Stimulated activated CD8-positive, alpha-beta memory T cell treated with anti-CD3 and anti-CD28 coated beads, Interleukin-7, amount 100 ng/mL, for 4 hours (primary cell): ENCODE data around the gene NR2C2.
"Not testable (repeated sequence)": the region's sequence is repeated elsewhere in the genome, so short reads cannot be mapped to it uniquely, and the experiment has no call there.

Source experiments
- DNase-seq, 2 donors: peaks; one replicate each; pipeline ENCODE4 v3.0.0-alpha.2; 2020; ENCODE audit warnings: low read depth in 2 of 2

The NR2C2 gene

DNA sequence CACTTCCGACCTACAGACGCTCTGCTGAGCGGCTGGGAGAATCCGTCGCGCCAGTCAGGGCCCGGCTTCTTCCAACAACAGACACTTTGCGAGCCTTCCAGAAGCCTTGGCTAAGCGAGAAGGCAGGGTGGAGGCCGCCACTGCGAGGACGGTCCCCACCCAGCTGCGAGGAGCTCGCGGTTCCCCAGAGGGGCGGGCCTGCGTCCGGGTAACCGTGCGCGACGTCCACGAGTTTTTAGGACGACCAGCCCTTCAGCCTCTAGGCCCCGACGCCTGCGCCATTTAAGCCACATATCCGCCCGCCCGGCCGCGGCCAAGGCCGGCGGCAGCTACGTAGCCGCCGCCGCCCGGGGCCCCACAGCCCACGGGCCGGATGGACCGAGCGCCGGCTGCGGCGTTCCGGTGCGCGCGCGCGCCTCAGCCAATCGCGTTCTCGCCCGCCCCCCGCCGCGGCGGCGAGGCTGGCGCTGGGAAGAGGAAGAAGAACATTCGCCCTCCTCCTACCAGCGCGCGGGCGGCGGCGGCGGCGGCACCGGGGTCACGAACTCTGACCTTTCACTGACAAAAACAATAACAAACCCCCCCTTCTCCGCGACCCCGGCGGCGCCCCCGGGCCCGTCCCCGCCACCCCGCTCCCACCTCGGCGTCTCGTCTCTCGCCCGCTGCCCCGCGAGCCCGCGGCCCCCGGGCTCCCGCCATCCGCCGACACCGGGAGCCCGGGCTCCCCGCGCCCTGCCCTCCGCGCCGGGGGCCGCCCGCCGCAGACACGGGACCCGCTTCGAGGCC, at the start of gene NR2C2:
Gene NR2C2 (plus strand): TSS at position 484 of the 786 bp plus-strand sequence. CDS start 56,332 bp downstream, outside the sequence.
- DNase-seq: peak; percentile 65 to 85

DNA sequence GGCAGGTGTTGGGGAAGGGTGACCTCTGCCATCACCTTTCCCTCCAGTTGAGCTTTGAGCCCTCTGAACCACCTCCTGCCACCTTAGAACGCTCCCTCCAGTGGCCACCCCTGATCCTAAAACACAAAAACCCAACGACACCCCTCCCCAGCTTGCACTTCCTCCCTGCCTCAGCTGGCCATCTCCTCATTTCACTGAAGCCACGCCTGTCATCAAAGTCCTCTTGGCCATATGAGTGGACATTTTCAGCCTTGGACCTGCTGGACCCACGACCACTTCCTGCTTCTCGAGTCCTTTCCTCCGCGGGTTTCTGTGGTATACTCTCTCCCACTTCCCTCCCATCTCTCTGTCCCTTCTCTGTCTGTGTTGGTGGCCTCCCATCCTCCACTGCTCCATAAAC, 48.5 kb upstream of the NR2C2 start:
- DNase-seq: no peak

DNA sequence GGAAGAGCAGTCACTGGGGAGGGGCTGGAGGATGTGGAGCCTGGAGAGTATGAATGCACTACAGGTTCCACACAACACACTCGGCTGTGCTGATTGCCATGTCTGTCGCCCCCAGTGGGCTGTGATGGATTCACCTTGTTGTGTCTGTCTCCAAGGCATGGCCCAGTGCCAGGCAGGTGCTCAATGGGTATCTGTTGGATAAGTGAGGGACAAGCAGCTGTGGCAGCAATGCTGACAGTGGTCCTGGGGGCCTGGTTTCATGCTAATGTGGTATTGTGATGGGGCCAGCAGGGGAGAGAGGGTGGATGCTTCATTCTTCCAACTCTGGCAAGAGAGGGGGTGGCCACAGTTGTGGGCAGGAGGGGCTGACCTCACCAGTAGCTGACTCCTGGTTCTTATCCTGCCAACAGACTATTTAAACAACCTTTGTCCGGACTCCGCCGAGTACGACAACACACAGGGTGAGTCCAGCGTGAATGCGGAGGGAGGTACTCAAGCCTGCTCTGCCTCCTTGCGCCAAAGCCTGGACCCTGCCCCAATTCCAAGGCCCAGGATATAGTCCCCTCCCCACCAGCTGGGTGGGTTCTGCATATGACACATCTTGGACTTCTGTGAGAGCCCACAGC, 47.3 kb upstream of the NR2C2 start:
- DNase-seq: no peak

DNA sequence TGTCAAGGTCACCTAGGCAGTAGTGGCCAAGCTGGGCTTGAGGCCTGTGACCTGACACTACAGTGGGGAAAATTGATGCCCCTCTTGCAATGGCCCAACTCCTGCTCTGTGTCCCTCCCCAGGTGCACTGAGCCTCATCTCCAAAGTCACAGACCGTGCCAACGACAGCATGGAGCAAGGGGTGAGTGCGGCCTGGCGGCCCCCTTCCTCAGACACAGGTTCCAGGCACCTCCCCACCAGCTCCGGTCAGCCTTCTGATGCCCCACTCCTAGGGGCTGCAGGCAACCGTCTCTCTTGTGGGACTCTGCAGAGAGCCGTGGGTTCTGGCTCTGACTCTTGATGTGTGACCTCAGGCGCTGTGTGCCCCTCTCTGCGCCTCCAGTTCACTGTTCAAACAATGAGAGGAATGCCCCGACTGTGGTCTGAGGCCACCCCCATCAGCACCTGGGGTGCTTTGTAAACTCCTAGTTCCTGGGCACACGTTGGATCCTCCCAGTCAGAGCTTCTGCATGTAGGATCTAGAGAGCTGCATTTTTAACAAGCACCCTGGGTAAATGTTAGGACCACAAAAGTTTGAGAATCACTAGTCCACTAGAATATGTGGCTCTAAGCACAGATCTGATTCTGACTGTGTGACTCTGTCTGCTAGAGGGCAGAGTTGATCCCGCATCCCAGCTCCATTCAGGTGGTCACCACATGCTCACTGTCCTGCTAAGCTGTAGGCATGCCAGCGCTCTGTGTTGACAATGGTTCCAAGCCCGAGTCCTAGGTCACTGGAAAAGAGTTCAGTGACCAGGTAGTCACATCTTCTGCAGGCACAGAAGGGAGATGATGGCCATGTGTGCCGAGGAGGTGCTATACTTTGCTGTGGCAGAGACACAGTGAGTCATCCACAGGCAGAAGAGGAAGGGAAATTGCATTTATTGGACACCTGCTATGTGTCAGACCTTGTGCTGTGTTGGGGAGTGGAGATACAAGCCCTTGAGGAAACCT, 46.2 kb upstream of the NR2C2 start:
- DNase-seq: no peak

DNA sequence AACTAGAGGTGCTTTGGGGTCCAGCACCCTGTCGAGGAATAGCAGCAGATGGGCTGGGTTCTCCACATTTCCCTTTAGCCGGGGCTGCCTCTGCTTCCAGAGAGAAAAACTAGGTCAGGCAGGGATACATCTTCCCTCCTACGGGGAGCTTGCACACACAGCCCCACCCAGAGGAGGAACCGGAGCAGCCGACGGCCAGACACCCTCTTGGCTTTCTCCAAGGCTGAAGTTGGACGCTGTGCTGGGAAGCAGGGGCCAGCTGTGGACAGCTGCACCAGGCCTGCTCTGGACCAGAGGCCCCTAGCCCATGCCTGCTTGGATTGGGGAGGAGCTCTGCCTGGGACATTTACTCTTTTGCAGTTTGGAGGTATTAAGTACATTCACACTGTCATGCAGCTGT, 44.7 kb upstream of the NR2C2 start:
- DNase-seq: no peak

DNA sequence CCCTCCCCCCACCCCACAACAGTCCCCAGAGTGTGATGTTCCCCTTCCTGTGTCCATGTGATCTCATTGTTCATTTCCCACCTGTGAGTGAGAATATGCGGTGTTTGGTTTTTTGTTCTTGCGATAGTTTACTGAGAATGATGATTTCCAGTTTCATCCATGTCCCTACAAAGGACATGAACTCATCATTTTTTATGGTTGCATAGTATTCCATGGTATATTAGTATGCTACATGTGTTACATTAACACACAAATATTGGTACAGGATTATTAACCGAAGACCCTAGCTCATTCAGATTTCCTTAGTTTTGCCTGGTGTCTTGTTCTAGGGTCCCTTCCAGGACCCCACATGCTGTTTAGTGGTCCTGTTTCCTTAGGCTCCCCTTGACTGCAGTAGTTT, 43.9 kb upstream of the NR2C2 start:
- not testable (repeated sequence) for DNase-seq

DNA sequence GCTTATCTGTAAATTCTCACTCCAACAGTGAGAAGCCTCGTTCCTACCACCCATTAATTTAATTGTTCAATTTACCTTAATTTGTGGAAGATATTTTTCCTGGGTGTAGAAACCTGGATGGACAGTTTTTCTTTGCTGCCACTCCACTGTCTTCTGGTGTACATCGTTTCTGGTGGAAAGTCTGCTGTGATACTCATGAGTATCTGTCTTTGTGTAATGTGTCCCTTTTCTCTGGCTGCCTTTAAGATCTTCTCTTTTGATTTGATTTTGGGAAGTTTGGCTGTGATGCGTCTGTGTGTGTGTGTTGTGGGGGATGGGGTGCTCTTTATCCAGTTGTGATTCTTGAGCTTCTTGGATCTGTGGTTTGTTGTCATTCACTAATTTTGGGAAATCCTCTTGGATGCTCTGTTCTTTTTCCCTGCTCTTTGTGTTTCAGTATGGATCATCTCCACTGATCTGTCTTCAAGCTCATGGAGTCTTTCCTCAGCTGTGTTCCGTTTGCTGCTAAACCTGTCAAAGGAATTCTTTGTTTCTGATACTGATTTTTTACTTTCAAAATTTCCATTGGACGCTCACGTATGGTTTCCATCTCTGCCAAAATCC, 42.2 kb upstream of the NR2C2 start:
- no peak for DNase-seq

DNA sequence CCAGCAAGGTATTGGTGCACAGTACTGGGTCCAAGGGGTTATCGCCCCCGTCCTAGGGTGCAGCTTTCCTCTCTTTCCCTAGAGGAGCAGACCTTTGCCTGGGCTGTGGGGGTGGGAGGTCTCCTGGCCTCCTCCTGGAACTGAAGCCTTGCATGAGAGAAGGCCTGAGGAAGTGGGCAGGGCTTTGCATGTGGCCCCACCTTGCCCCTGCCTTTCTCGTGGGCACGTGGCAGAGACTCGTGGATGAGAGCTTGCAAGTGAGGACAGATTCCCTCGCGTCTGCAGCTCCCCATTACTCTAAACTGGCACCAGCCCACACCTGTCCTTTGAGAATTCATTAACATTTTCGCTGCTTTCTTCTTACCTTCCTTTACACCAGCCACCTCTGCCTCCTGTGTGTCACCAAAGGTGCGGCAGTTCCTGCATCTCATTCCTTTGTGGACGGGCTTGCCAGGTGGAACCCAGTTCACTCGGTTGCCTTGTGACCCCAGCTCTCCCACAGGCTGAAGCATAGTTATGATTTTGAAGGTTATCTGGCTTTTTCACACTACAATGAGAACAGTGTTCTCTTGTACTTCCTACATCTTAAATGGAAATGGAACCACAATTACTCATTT, 40.9 kb upstream of the NR2C2 start:
- DNase-seq: no peak

DNA sequence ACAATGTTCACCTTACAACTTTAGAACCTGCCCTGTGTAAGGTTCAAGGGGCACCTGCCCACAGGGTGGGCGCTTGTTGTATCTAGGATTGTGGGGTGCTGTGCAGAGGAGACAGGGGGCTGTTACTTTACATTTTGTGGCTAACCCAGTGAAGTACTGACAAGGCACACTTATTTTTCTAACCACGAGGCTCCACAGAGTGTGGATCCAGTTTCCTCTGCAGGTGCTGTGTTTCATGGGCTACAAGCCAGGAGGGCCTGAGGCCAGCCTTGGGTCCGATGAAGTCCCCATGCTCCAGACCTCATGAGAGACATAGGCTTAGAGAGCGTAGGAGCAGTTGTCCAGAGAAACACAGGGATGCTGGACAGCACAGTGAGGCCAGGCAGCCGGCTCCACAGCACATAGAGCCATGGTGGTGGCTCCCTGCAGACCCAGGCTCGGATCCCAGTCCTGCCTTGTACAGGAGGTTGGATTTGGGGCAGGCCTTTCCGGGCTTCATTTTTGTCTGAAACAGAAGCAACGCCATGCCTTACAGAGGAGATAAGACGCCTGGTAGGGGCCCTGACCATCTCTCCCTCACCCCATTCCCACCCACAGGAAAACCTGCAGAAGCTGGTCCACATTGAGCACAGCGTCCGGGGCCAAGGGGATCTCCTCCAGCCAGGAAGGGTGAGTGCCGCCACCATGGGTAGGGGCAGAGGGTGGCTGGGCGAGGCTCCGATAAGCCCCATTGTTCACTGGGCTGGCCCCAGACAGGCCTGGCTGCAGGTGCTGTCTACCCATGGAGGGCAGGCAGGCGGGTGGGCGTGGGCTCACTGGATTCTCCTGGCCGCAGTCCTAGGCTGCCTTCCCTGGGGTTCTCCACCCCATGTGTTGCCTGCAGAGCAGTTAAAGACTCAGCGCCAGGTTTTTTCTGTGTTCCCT, 40.1 kb upstream of the NR2C2 start:
- no peak for DNase-seq

DNA sequence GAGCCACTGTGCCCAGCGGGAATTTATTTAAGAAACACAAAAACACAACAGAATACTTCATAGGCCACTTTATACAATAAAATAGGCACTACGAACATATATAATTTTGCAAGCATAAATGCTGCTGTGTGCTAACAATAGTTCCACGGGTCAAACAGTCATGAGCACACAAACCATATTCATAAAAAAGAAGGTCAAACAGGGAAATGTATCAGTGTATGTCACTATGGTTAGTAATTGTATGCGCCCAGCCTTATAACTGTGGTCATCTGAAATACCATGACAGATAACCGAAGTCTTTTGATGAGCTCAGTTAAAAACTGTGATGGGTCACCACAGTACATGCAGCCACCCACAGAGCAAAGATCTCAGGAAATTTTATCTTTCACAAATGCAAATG, 38.1 kb upstream of the NR2C2 start:
- DNase-seq: no peak

DNA sequence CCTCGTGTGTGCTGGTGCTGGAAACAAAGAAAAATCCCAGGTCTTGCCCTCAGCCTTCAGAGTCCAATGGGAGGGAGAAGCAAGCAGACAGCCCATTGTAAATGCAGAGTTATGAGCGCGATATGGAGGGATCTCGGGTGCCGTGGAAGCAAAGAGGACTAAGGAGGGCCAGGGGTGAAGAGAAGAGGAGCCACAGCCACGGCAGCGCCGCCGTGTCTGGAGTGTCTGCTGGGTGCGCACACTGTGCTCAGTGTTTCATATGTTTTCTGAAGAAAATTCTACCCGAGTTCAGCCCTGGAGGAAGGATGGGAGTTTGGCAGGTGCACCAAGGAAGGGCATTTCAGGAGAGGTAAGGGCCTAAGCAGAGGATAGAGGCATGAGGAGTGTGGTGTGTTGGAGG, 35.7 kb upstream of the NR2C2 start:
- no peak for DNase-seq

DNA sequence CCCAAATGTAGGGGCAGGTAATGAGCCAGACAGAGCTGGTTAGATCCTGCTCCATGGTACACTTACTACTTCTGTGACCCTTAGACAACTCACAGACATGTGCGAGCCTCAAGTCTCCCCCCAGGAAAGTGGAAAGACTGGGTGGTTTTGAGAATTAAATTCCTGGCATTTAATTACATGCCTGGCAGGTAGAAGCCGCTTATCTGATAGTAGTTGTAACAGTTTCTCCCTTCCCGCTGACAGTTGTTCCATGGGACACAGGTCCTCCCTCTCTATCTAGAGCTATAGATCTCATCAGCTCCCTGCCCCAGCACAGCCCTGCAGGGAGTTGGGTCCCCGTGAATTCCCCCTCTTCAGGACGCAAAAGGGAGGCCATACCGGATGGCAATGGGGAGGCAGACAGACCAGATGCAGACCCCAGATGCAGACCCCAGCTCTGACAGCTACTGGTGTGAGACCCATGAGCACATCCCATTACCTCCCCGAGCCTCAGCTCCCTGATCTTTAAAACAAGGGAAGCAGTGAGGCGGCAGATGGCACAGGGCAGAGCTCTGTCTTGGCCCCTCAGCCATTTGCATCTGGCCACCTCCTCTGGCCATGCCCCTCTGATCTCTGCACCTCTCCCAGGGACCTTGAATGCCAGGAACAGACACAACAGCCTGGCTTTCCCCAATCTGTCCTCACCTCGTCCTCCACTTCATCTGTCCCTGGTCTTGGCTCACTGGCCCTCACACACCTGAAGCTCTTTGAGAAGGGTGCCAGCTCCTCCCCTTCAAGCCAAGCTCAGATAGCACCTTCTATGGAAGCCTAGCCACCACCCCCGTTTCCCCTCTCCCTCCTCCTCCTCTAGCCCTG, 34.1 kb upstream of the NR2C2 start:
- DNase-seq: no peak

DNA sequence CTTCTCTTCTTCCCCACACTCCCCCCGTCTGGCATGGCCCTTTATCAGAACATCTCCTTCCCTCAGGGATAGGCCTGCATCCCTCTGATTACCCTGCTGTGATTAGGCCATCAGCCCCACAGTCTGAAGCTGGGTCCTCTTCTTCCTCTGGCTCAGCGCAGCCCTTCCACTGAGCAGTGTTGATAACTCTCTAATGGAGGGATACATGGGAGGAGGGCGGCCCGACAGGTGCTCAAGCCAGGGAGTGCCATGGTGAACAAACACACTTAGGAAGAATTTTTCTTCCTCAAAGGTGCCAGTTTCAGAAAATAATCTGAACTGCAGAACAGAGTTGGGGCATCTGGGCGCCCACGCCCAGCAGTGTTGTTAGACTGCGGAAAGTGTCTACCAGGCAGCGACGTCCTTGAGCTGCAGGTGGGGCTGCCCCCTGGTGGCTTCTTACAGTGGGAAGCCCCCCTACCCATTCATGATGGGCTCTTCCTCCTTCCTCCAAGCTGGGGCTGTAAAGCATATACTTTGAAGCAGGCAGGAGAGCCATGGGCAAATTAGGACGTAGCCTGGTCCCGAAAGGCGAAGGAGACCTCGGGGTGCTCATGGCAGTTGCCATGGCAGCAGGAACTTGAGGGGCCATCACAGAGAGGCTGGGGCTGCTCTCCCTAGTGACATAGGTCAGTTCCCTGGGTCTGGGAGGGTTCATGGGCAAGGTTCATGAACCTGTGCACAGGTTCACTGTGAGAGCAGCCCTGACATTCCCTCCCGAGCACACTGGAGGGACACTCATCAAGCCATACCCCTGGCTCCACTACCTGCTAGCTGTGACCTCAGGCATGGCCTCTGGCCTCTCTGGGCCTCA, 33.2 kb upstream of the NR2C2 start:
- DNase-seq: no peak

DNA sequence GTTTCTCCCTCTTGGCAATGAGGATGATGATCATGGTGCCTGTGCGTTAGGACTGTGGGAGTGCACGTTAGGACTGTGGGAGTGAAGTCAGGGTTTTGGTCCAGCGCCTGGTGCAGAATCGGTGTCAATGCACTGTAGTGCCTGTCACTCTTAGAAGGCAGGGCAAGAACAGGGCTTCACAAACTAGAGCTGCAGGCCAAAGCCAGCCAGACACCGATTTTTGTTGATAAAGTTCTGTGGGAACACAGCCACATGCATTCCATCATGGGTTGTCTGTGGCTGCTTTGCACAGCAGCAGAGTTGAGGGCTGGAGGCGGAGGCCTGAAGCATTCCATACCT, 32.6 kb upstream of the NR2C2 start:
- DNase-seq: no peak

DNA sequence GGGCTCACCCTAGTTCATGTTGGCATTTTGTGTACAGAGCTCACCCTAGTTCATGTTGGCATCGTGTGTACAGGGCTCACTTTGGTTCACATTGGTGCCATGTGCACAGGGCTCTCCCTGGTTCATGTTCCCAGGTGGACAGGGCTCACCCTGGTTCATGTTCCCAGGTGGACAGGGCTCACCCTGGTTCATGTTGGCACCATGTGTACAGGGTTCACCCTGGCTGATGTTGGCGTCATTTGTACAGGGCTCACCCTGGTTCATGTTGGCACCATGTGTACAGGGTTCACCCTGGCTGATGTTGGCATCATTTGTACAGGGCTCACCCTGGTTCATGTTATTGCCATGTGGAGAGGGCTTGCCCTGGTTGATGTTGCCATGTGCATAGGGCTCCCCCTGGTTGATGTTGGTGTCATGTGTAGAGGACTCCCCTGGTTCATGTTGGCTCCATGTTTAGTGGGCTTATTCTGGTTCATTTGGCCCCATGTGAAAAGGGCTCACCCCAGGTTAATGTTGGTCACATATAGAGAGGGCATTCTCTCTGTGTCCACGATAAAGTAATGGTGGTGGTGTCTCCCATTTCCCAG, 31.7 kb upstream of the NR2C2 start:
- no peak for DNase-seq

DNA sequence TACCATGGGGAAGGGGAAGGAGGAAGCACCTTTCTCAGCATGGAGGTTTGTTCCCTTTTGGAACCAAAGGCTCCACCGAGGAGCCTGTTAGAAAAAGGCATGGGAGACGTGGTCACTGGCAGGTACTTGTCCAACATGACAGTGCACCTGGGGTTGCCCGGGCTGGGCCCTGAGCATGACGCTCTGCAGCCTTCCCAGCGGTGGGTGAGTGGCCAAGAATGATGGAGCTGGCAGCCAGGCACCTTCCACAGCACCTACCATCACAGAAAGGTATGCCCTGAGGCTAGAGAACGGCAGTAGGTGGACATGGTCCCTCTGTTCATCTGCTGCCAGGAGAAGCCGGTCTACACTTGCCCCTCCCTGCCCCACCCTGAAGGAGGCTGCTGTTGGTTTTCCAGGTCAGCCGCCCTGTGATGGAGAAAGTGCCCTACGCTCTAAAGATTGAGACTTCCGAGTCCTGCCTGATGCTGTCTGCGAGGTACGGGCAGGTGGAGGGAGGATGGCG, 29.0 kb upstream of the NR2C2 start:
- DNase-seq: no peak

DNA sequence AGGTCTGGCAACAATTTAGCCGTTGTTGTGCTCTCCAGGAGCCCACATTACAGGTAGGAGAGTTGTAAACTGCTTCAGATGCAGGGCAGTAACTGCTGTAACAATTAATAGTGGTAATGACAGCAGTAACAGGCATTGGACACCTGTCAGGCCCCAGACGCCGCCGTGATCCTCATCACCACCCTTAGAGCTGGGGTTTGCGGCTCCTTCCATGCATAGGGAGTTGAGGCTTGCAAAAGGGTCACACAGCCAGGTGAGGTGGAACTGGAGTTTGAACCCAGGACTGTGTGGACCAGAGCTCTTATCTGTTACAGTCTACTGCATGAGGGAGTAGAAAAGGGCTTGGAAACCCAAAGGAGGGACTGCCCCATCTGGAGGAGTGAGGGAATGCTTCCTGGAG, 26.8 kb upstream of the NR2C2 start:
- no peak for DNase-seq

DNA sequence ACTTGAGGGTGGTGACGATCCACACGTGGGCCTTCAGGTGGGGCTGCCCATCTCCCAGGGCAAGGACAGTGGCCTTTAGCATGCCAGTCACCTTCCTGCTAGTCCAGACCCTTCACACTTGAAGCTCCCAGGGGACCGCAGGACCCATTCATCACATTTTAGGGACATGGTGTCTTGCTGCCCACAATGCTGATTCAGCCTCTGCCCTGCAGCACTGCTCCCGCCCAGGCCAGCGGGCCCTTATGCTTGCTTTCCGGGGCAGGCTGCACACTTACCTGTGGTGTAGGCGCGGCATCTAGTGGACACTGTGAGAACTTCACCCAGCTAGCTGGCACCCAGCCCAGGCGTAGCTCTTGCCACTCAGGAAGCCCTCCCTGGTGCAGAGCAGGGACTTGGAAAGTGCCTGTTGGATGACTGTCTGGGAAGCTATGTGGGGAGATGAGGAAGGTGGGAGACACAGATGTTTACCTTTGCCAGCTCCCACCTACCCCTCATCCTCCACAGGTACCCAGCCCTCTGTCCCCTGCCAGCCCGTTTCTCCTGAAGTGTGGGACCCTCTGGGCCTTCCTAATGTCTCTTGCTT, 26.3 kb upstream of the NR2C2 start:
- peak; percentile 53 to 56 for DNase-seq
